GM19043 (cell line): ENCODE measurements around the gene KIF4A.
A peak's percentile ranks its signal among the peaks of the same experiment; 100 is the strongest.

Experiments
- ATAC-seq: cut with Tn5 transposase; IDR thresholded peaks from one replicate; pipeline ENCODE4 v1.9.1; 2021; ENCODE audit warnings: low read depth; ENCODE audit not compliant: unreplicated experiment

KIF4A gene

GRCh38 chrX:70434914-70435586 lies 145.1 kb downstream of the KIF4A start:
- no peak for ATAC-seq

DNA sequence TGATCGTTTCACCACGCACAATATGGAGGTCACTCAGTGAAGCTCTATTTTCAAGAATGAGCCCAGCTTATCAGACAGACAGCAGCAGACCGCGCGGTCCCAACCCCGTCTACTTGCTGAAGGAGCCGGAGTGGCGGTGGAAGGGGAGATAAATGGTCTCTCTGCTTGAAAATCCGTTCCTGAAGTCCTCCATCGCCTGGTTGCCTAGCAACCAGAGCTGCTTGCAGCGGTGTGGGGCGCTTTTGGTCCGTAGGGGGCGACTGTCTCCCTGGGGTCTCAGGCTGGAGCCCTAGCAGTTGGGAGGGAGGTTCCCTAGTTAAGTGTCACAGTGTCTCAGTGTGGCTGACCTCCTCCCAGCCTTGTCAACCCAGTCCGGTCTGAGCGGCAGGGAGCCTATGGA lies 146.4 kb downstream of the KIF4A start:
- ATAC-seq: no peak

- no peak for ATAC-seq
Measured at GRCh38 chrX:70437011-70437410, 147.1 kb downstream of the KIF4A start.

GRCh38 chrX:70437921-70438665 lies 148.2 kb downstream of the KIF4A start:
- no peak for ATAC-seq

DNA sequence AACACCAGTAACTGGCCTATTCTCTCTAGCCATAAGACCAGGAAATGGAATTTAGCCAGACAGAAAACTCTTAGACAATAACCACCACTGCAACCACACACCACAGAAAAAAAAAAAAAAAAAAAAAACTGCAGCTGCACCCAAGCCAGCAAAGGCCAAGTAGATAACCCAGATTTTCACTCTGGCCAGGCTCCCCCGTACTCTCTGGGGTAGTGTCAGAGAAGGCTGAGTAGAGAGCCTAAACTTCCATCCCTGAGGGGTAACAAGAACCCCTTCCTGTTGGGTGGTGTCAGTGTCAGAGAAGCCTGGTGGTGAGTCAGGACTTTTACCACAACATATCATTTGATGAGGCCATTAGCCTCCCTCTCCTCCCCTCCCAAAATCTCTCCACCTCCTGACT lies 149.1 kb downstream of the KIF4A start:
- peak; percentile 27 for ATAC-seq

GRCh38 chrX:70442224-70442623 lies 152.3 kb downstream of the KIF4A start:
- ATAC-seq: no peak

GRCh38 chrX:70444326-70444945 lies 154.5 kb downstream of the KIF4A start, which contains the start of gene DLG3:
Gene DLG3, plus strand, starts transcription at chrX:70444835. Its CDS starts 367 bp downstream, at chrX:70445202.
- no peak for ATAC-seq

- no peak for ATAC-seq
Measured at GRCh38 chrX:70444946-70445656, 155.2 kb downstream of the KIF4A start.

- no peak for ATAC-seq
Measured at GRCh38 chrX:70445951-70446350, 156.0 kb downstream of the KIF4A start.

- no peak for ATAC-seq
Measured at GRCh38 chrX:70446380-70447350, 156.8 kb downstream of the KIF4A start.

DNA sequence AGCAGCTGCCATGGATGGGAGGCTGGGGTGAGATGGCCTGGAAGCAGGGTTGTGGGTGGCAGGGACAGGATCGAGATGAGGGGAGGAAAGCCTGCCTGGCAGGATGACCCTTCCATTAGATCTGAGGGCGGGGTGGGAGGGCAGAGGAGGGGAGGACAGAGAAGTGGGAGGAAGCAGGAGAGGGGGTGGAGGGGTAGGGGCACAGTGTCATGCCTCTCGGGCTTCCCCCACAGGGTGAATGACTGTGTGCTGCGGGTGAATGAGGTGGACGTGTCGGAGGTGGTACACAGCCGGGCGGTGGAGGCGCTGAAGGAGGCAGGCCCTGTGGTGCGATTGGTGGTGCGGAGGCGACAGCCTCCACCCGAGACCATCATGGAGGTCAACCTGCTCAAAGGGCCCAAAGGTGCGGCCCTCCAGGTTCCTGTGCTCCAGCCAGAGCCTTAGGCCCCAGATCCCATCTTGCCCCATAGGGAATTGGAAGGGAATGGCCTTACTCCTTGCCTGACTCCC lies 159.6 kb downstream of the KIF4A start:
- ATAC-seq: no peak

- ATAC-seq: peak; percentile 41
Measured at GRCh38 chrX:70452143-70452733, 162.3 kb downstream of the KIF4A start.

GRCh38 chrX:70453024-70453618 lies 163.2 kb downstream of the KIF4A start:
- no peak for ATAC-seq

- ATAC-seq: peak; percentile 47
Measured at GRCh38 chrX:70454441-70455365, 164.8 kb downstream of the KIF4A start.

GRCh38 chrX:70455366-70456202 lies 165.7 kb downstream of the KIF4A start:
- no peak for ATAC-seq

DNA sequence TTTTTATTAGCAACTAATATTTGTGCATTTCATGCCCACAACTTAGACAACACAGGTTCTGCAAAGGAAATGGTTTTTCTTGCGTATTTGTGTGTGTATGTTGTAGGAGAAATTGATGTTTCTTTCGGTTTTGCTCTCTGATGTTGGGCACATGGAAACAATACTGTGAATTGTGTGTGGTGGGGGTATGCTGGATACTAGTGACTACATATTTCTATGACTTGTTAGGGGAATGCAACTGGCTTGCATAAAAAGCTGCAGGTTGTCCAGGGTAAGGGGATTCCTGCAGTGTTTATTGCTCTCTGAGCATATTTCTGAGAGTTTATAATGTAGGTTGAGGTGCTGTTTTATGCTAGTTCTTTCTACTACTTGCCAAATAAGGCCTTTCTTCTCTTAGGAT lies 166.4 kb downstream of the KIF4A start:
- no peak for ATAC-seq

DNA sequence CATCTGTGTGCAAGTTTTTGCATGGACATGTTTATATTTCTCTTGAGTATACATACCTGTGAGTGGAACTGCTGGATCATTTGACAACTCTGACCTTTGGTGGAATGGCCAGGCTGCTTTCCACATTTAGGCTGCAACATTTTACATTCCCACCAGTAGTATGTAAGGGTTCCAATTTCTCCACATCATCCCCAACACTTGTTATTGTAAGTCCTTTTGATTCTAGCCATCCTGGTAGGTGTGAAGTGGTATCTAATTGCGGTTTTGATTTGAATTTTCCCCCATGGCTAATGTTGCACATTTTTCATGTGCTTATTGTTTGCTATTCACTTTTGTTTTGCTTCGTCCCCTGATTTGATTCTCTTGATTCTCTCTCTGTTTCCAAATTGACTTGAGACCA lies 171.1 kb downstream of the KIF4A start:
- no peak for ATAC-seq
